ENCODE measurements around the gene VPS26C.

GRCh38 chr21:37249112-37249904, 17.8 kb downstream of the VPS26C start:
- TF ChIP-seq POLR2A (IDR thresholded peaks at IDR 0.05) (no peak), CTCF (IDR thresholded peaks at IDR 0.05) (no peak)

All from right lobe of liver (tissue), 4 donors.